GM23338 (cell line): ENCODE data around the gene CHST10. TPM values are rescaled to one million over a fixed set of nuclear protein-coding genes. Genes with fewer than 3 reads are reported as not detected.

Source experiments
- ATAC-seq: fragments of 200-7000 bp; cut with Tn5 transposase; 3 replicates; pipeline ENCODE4 v1.9.1; 2020
- DNase-seq: peaks from one replicate; pipeline ENCODE4 v3.0.0-alpha.2; 2015; ENCODE audit warnings: low spot score
- H2AFZ ChIP-seq: fragments of 200-600 bp; sonication (generic); 2 replicates; pipeline ENCODE4 v1.8.0; 2016; ENCODE audit warnings: antibody characterized with exemption, mild to moderate bottlenecking, moderate library complexity
- H3F3A ChIP-seq: fragments of 200-600 bp; sonication (generic); replicated peaks from 2 replicates; pipeline ENCODE4 v1.8.0; 2017; ENCODE audit warnings: antibody characterized with exemption, mixed run types, low read depth
- H3K27ac ChIP-seq: fragments of 200-600 bp; sonication (generic); 2 replicates; pipeline ENCODE4 v1.6.1; 2016; ENCODE audit warnings: low read depth
- H3K27me3 ChIP-seq: fragments of 200-600 bp; sonication (generic); 2 replicates; pipeline ENCODE4 v1.8.0; 2016; ENCODE audit warnings: mild to moderate bottlenecking, mixed run types, moderate library complexity; ENCODE audit not compliant: insufficient read depth
- H3K36me3 ChIP-seq: fragments of 200-600 bp; sonication (generic); 2 replicates; pipeline ENCODE4 v1.8.0; 2016; ENCODE audit warnings: mild to moderate bottlenecking; ENCODE audit not compliant: insufficient read depth
- H3K4me1 ChIP-seq: fragments of 200-600 bp; sonication (generic); 2 replicates; pipeline ENCODE4 v1.8.0; 2016; ENCODE audit warnings: mild to moderate bottlenecking, moderate library complexity; ENCODE audit not compliant: insufficient read depth
- H3K4me2 ChIP-seq: fragments of 200-600 bp; sonication (generic); 2 replicates; pipeline ENCODE4 v1.7.1; 2017; ENCODE audit warnings: mixed run types
- H3K4me3 ChIP-seq: fragments of 200-600 bp; sonication (generic); 2 replicates; pipeline ENCODE4 v1.6.1; 2016; ENCODE audit warnings: mixed run types
- H3K79me2 ChIP-seq: fragments of 200-600 bp; sonication (generic); replicated peaks from 2 replicates; pipeline ENCODE4 v1.8.0; 2017; ENCODE audit warnings: mild to moderate bottlenecking; ENCODE audit not compliant: insufficient read depth
- H3K9me2 ChIP-seq: fragments of 200-600 bp; sonication (generic); 2 replicates; pipeline ENCODE4 v1.8.0; 2017; ENCODE audit not compliant: insufficient read depth
- H4K20me1 ChIP-seq: fragments of 200-600 bp; sonication (generic); replicated peaks from 2 replicates; pipeline ENCODE4 v1.8.0; 2017; ENCODE audit warnings: mild to moderate bottlenecking; ENCODE audit not compliant: insufficient read depth
- H3K27ac Mint-ChIP-seq: 2 replicates; pipeline ENCODE4 v1.8.0; 2020; ENCODE audit warnings: inconsistent platforms, mild to moderate bottlenecking, moderate library complexity, mixed read lengths
- H3K27me3 Mint-ChIP-seq: 3 replicates; pipeline ENCODE4 v1.8.0; 2022; ENCODE audit warnings: low read depth, mild to moderate bottlenecking, moderate library complexity, mixed read lengths, inconsistent platforms; ENCODE audit not compliant: insufficient read depth, poor library complexity
- H3K36me3 Mint-ChIP-seq: 3 replicates; pipeline ENCODE4 v1.8.0; 2021; ENCODE audit warnings: low read depth, mild to moderate bottlenecking, inconsistent platforms, moderate library complexity, mixed read lengths
- H3K4me1 Mint-ChIP-seq: 3 replicates; pipeline ENCODE4 v1.8.0; 2020; ENCODE audit warnings: mild to moderate bottlenecking, inconsistent platforms, mixed read lengths
- H3K4me3 Mint-ChIP-seq: 3 replicates; pipeline ENCODE4 v1.8.0; 2021; ENCODE audit warnings: moderate library complexity, mild to moderate bottlenecking, inconsistent platforms, mixed read lengths
- H3K9me3 Mint-ChIP-seq: 3 replicates; pipeline ENCODE4 v1.8.0; 2020; ENCODE audit warnings: moderate library complexity, mild to moderate bottlenecking, inconsistent platforms, mixed read lengths
- CREB1 ChIP-seq: fragments of 250-450 bp; sonication (Bioruptor Pico); IDR thresholded peaks from 2 replicates; pipeline ENCODE4 v1.5.0; 2020; ENCODE audit warnings: low read depth, mild to moderate bottlenecking, moderate library complexity
- CTCF ChIP-seq, 2 experiments: fragments of 200-600 bp in 1 of 2; sonication (generic) in 1 of 2; conservative IDR thresholded peaks; 2 replicates each; pipeline versions ENCODE4 v1.5.1 to v1.6.1; 2016 to 2017; ENCODE audit warnings: antibody characterized with exemption in 2 of 2, low read depth in 2 of 2, mild to moderate bottlenecking in 2 of 2, moderate library complexity in 1 of 2
- ETS1 ChIP-seq: IDR thresholded peaks from 2 replicates; pipeline ENCODE4 v1.6.1; 2016; ENCODE audit warnings: antibody characterized with exemption
- EZH2 ChIP-seq: fragments of 200-600 bp; sonication (generic); IDR thresholded peaks from one replicate; pipeline ENCODE4 v1.8.0; 2017; ENCODE audit warnings: antibody characterized with exemption, mild to moderate bottlenecking, low read depth; ENCODE audit not compliant: unreplicated experiment
- EZH2phosphoT487 ChIP-seq: fragments of 200-600 bp; sonication (generic); IDR thresholded peaks from one replicate; pipeline ENCODE4 v1.8.1; 2018; ENCODE audit warnings: antibody characterized with exemption; ENCODE audit not compliant: unreplicated experiment
- JUNB ChIP-seq: IDR thresholded peaks from one replicate; pipeline ENCODE4 v1.6.1; 2016; ENCODE audit warnings: antibody characterized with exemption; ENCODE audit not compliant: unreplicated experiment
- NANOG ChIP-seq: IDR thresholded peaks from 2 replicates; pipeline ENCODE4 v1.6.1; 2016; ENCODE audit warnings: antibody characterized with exemption, borderline replicate concordance
- POLR2AphosphoS5 ChIP-seq: IDR thresholded peaks from 2 replicates; pipeline ENCODE4 v1.6.1; 2016; ENCODE audit warnings: antibody characterized with exemption, low read depth
- REST ChIP-seq: IDR thresholded peaks from one replicate; pipeline ENCODE4 v1.6.1; 2018; ENCODE audit warnings: antibody characterized with exemption; ENCODE audit not compliant: unreplicated experiment
- STAT1 ChIP-seq: IDR thresholded peaks from one replicate; pipeline ENCODE4 v1.6.1; 2016; ENCODE audit warnings: antibody characterized with exemption; ENCODE audit not compliant: unreplicated experiment
- ZNF114 ChIP-seq: fragments of 250-450 bp; sonication (Bioruptor Pico); IDR thresholded peaks from 2 replicates; pipeline ENCODE4 v1.5.0; 2020; ENCODE audit warnings: mild to moderate bottlenecking, moderate library complexity
- ZNF331 ChIP-seq: fragments of 250-450 bp; sonication (Bioruptor Pico); IDR thresholded peaks from 2 replicates; pipeline ENCODE4 v1.5.0; 2020; ENCODE audit warnings: low read depth, mild to moderate bottlenecking, moderate library complexity
- ZNF462 ChIP-seq: fragments of 250-450 bp; sonication (Bioruptor Pico); IDR thresholded peaks from 2 replicates; pipeline ENCODE4 v1.5.0; 2020; ENCODE audit warnings: mild to moderate bottlenecking, moderate library complexity
- polyA plus RNA-seq: library from polyadenylated mRNA; unstranded; fragments of >200 nt; fragmentation: Nextera tagmentation; extraction: Ambion mirVana; gene quantifications from 2 replicates; pipeline ENCODE4 v1.2.1, GENCODE V29; 2016
- total RNA-seq: library from RNA; depleted of rRNA; stranded (reverse); fragments of >200 nt; shearing (Covaris generic); gene quantifications from 2 replicates; pipeline ENCODE4 v1.2.3, GENCODE V29; 2014

CHST10 gene
- total and polyA plus RNA-seq, 2 experiments from 2014 or later: 7.7 to 24.5 TPM

- H3K27me3 ChIP-seq: no peaks in the 10 kb centered on the region
- no peak overlapping the region for H2AFZ ChIP-seq
- H3K27ac Mint-ChIP-seq: peak overlapping the region; percentile 27; the same call in 1 of the 2 replicates
- peaks cover 56% of the 10 kb centered on the region for H3K36me3 Mint-ChIP-seq
- TF ChIP-seq ETS1 (no peak), EZH2phosphoT487 (no peak), ZNF114 (CRISPR knock-in tag) (no peak), ZNF462 (CRISPR knock-in tag) (no peak), JUNB (no peak), EZH2 (no peak), STAT1 (no peak), CREB1 (CRISPR knock-in tag) (no peak), CTCF (conservative IDR thresholded peaks at IDR 0.05; ENCODE audit: low read depth in 2 of 2) (no peak), NANOG (no peak), POLR2AphosphoS5 (no peak), ZNF331 (CRISPR knock-in tag) (no peak), REST (no peak)
- H3K4me3 Mint-ChIP-seq: no peak overlapping the region
- no peak for ATAC-seq
- H3K79me2 ChIP-seq: peaks cover 43% of the 10 kb centered on the region
- H4K20me1 ChIP-seq: no peaks in the 10 kb centered on the region; the same call in none of the 2 replicates
- no peaks in the 10 kb centered on the region; the same call in 2 of the 3 replicates for H3K9me3 Mint-ChIP-seq
- 0 out of 2 replicates have a peak, but pooled peaks cover 5% of the 10 kb centered on the region for H3K36me3 ChIP-seq
- 0 out of 2 replicates have a peak, but pooled peaks cover 3% of the 10 kb centered on the region for H3F3A ChIP-seq
- no peak for DNase-seq
- peaks cover 36% of the 10 kb centered on the region for H3K4me1 ChIP-seq
- peaks cover 4% of the 10 kb centered on the region for H3K27me3 Mint-ChIP-seq
- no peak overlapping the region for H3K4me2 ChIP-seq
- H3K4me3 ChIP-seq: no peak overlapping the region
- peaks cover 60% of the 10 kb centered on the region for H3K4me1 Mint-ChIP-seq
- H3K27ac ChIP-seq: no peak overlapping the region
- no peaks in the 10 kb centered on the region for H3K9me2 ChIP-seq
Observed at GRCh38 chr2:100408104-100408503, 9.4 kb downstream of the CHST10 start.
